Measurements from ENCODE around the gene VTI1A. TPM values are rescaled to one million over a fixed set of nuclear protein-coding genes. Genes with fewer than 3 reads are reported as not detected.

Gene VTI1A
- total RNA-seq, 1 donor from 2014 or later, result 30.1 TPM

DNA sequence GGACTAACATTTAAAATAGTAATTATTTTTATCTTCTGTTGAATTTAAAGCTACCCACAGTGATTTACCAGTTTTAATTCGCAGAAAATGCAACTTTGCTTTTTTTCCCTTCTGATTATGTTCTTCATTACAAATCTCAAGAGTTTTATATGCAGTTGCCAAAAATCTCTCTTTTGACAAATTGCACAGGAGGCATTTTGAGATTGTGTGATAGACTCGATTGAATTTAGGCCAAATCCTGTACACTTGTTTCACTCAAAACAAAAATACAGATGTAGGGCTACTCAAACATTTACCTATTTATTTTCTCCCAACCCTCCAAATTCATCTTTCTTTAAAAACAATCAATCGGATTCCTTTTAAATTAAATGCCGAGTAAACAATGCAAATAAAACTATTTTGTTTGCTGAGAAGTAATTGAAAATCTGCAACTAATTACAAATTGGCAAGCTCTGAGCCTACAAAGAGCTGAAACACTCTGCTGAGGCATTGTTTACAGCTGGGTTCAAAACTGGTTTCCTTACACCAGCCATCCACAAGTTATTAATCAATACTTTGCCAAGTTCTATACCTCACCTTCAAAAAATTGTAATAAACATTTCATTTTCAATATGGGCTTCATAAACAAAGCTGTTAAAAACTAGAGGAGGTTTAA is 288.2 kb downstream of the VTI1A start:
- DNase-seq (ENCODE audit: low read depth), result no peak
- H3K4me3 ChIP-seq (ENCODE audit: low read depth, low read length), result no peak overlapping the region
- no peak for TF ChIP-seq CTCF (conservative IDR thresholded peaks at IDR 0.05; ENCODE audit: low read depth, low read length)

DNA sequence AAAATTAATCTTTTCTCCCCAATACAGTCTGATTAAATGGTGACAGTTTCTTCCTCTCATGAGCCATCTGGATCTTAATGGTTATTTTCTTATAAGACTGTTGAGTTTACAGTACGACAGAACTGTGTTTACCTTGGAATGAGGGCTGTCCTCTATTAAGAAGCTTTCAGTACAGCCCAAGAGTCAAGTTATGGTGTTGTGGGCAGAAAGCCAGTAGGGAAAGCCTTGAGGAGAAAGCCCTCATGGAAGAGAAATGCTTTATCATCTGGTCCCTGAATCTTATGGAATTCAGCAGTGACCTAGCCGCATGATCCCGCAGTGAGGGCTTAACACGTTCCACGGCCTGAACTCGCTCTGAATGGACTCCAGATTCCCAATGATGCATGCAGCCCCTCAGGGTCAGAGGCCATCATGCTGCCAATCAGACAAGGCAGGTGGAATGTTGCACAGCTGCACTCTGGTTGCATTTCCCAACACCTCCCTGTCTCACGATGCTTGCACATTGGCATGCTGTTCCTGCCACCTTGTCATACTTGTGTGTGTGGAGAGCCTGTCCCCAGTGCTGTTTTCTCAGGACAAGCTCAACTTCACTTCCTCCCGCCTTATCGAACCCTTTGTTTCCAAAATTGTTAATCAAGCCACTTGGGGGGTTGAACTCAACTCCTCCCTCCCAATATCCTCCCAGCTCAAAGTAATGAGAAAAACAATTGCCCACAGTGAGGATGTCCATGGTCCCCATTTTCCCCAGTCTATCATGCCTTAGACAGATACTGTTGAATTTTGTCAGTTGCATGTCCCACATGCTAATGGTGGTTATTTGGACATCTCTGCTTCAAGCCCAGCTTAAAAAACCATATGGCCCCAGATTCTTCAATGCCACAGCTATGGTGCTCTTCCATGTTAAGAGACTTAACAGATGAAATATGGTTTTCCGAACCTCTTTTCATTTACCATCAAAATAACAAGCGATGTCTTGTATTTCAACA is 291.9 kb downstream of the VTI1A start:
- no peak for TF ChIP-seq CTCF (conservative IDR thresholded peaks at IDR 0.05; ENCODE audit: low read depth, low read length)
- no peak overlapping the region for H3K4me3 ChIP-seq (ENCODE audit: low read depth, low read length)
- no peak for DNase-seq (ENCODE audit: low read depth)

GRCh38 chr10:112739592-112740353 is 292.8 kb downstream of the VTI1A start:
- DNase-seq (ENCODE audit: low read depth), result no peak
- no peak overlapping the region for H3K4me3 ChIP-seq (ENCODE audit: low read depth, low read length)
- no peak for TF ChIP-seq CTCF (conservative IDR thresholded peaks at IDR 0.05; ENCODE audit: low read depth, low read length)

DNA sequence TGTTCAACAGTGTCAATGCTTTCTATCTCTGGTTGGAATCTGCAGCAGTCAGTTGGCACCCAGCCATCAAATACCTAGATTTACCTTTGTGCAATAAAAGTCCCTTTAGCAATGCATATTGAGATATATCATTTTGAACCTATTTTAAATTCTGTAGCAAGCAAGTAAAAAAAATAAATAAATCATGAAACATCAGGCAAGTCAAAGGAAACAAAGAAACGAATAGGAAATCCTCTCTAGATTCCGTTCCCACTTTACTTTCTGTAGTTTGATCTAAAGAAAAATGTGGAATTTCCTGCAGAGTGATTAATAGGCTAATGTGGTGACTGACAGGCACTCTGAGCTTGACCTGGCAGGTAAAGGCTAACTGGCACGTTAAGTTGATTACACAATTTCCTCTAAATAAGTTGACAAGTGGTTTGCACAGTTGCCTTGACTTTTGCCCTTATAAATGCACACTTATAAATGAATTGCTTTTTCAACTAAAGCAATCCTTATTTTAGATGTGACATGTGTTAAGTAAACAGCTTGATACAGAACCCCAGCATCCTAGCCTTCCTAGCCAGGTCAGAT is 294.9 kb downstream of the VTI1A start:
- no peak for DNase-seq (ENCODE audit: low read depth)
- no peak for TF ChIP-seq CTCF (conservative IDR thresholded peaks at IDR 0.05; ENCODE audit: low read depth, low read length)
- H3K4me3 ChIP-seq (ENCODE audit: low read depth, low read length), result no peak overlapping the region

DNA sequence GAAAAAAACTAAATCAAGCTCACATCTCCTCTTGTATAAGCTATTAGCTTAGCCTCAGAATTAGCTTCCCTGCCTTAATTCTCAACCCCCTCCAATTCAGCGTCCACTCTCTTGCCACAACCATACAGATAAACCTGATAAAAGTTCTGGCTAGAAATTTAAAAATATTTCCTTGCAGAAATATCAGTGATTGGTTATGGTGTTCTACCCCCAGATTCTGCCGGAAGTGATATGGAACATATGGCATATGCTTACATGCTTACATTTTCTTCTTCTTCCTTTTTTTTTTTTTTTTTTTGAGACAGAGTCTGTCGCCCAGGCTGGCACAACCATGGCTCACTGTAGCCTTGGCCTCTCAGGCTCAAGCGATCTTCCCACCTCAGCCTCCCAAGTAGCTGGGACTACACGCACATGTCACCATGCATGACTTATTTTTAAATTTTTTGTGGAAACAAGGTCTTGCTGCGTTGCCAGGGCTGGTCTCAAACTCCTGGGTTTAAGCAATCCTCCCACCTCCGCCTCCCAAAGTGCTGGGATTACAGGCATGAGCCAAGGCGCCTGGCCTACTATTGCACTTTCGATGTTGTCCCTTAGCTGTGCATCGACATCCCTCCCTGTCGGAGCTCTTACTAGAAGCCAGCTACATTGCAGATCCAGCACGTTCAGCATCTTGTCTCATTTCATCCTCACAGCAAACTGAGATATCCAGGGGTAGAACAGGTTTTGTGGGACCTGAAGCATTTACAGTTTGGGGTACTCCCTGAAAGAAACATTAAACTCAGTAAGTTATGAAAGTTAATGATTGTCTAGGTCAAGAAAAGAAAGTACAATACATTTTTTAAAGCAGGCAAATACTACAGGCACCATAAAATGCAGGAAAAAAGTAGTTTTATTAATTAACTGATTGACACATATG is 297.4 kb downstream of the VTI1A start:
- TF ChIP-seq CTCF (conservative IDR thresholded peaks at IDR 0.05; ENCODE audit: low read depth, low read length), result no peak

DNA sequence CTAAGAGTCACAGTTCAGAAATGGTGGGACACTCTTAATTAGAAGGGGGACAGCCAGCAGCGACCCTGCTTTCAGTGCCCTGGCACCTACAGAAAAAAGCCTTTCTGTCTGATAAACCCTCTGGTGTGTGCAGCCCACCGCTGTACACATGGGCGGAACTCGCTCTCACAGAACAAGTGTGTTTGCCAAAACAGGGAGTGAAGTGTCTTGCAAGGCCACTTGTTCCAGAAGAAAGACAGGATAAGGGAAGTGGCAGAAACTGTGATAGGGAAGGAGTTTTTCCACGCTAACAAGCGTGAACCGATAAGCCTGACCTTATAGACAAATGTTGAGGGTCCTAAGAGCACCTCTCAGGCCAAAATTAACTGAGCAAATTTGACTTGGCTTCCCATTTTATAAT is 299.3 kb downstream of the VTI1A start:
- no peak for DNase-seq (ENCODE audit: low read depth)
- no peak for TF ChIP-seq CTCF (conservative IDR thresholded peaks at IDR 0.05; ENCODE audit: low read depth, low read length)
- no peak overlapping the region for H3K4me3 ChIP-seq (ENCODE audit: low read depth, low read length)

More for the DNA sequence above, 297.4 kb downstream of the VTI1A start:
- no peak overlapping the region for H3K4me3 ChIP-seq (ENCODE audit: low read depth, low read length)
- DNase-seq (ENCODE audit: low read depth), result no peak

Data from epithelial cell of proximal tubule (primary cell).